SK-N-SH treated with all-trans-retinoic acid at 6 μM for 48 hours (cell line): ENCODE data around the gene GEMIN5.

Experiments used
- ATAC-seq: fragments of 200-7000 bp; cut with Tn5 transposase; 3 replicates; pipeline ENCODE4 v1.9.1; 2020; ENCODE audit warnings: mild to moderate bottlenecking, moderate library complexity
- ARNTL ChIP-seq: fragments of 450-650 bp; formaldehyde crosslinking; IDR thresholded peaks from 2 replicates; pipeline ENCODE4 v1.5.0; 2020; ENCODE audit warnings: low read depth, mild to moderate bottlenecking, moderate library complexity, borderline replicate concordance
- BACH2 ChIP-seq: fragments of 250-450 bp; sonication (Bioruptor Pico); IDR thresholded peaks from 2 replicates; pipeline ENCODE4 v1.9.0; 2021; ENCODE audit warnings: mild to moderate bottlenecking, borderline replicate concordance
- CREB5 ChIP-seq: fragments of 250-450 bp; sonication (Bioruptor Pico); IDR thresholded peaks from 2 replicates; pipeline ENCODE4 v1.5.1; 2020; ENCODE audit warnings: low read depth, mild to moderate bottlenecking, moderate library complexity
- CSDC2 ChIP-seq: fragments of 250-450 bp; sonication (Bioruptor Pico); IDR thresholded peaks from 2 replicates; pipeline ENCODE4 v1.5.0; 2020; ENCODE audit warnings: mild to moderate bottlenecking, moderate library complexity
- CSRNP3 ChIP-seq: fragments of 250-450 bp; sonication (Bioruptor Pico); IDR thresholded peaks from 2 replicates; pipeline ENCODE4 v1.5.1; 2021; ENCODE audit warnings: mild to moderate bottlenecking, moderate library complexity
- ESRRG ChIP-seq: fragments of 250-450 bp; sonication (Bioruptor Pico); IDR thresholded peaks from 2 replicates; pipeline ENCODE4 v1.6.1; 2021; ENCODE audit warnings: mild to moderate bottlenecking
- GLIS3 ChIP-seq: fragments of 250-450 bp; sonication (Bioruptor Pico); IDR thresholded peaks from 2 replicates; pipeline ENCODE4 v1.5.0; 2020; ENCODE audit warnings: mild to moderate bottlenecking, moderate library complexity
- ISL1 ChIP-seq: fragments of 250-450 bp; sonication (Bioruptor Pico); IDR thresholded peaks from 2 replicates; pipeline ENCODE4 v2.1.2; 2022; ENCODE audit warnings: mild to moderate bottlenecking, moderate library complexity
- OSR1 ChIP-seq: fragments of 250-450 bp; sonication (Bioruptor Pico); IDR thresholded peaks from 2 replicates; pipeline ENCODE4 v1.8.0; 2022; ENCODE audit warnings: moderate library complexity, mild to moderate bottlenecking, inconsistent platforms
- PATZ1 ChIP-seq: fragments of 250-450 bp; sonication (Bioruptor Pico); IDR thresholded peaks from 2 replicates; pipeline ENCODE4 v1.8.0; 2020; ENCODE audit warnings: mild to moderate bottlenecking, moderate library complexity, borderline replicate concordance
- POU6F1 ChIP-seq: fragments of 250-450 bp; sonication (Bioruptor Pico); IDR thresholded peaks from 2 replicates; pipeline ENCODE4 v1.8.0; 2021; ENCODE audit warnings: low read depth, mild to moderate bottlenecking, moderate library complexity, borderline replicate concordance
- PPARA ChIP-seq: fragments of 250-450 bp; sonication (Bioruptor Pico); IDR thresholded peaks from 2 replicates; pipeline ENCODE4 v1.5.0; 2020; ENCODE audit warnings: mild to moderate bottlenecking, borderline replicate concordance
- RARB ChIP-seq: fragments of 250-450 bp; sonication (Bioruptor Pico); IDR thresholded peaks from 2 replicates; pipeline ENCODE4 v1.8.0; 2021; ENCODE audit warnings: mild to moderate bottlenecking, moderate library complexity
- SNAI2 ChIP-seq: fragments of 250-450 bp; sonication (Bioruptor Pico); IDR thresholded peaks from 2 replicates; pipeline ENCODE4 v1.5.0; 2020; ENCODE audit warnings: mild to moderate bottlenecking, moderate library complexity
- TCF4 ChIP-seq: fragments of 250-450 bp; sonication (Bioruptor Pico); IDR thresholded peaks from 2 replicates; pipeline ENCODE4 v1.8.0; 2021; ENCODE audit warnings: mild to moderate bottlenecking, moderate library complexity, borderline replicate concordance
- TOX ChIP-seq: fragments of 250-450 bp; sonication (Bioruptor Pico); IDR thresholded peaks from 2 replicates; pipeline ENCODE4 v1.8.0; 2021; ENCODE audit warnings: mild to moderate bottlenecking, moderate library complexity, borderline replicate concordance
- TSHZ2 ChIP-seq: fragments of 250-450 bp; sonication (Bioruptor Pico); IDR thresholded peaks from 2 replicates; pipeline ENCODE4 v1.5.0; 2020; ENCODE audit warnings: mild to moderate bottlenecking, moderate library complexity
- ZC3H10 ChIP-seq: fragments of 250-450 bp; sonication (Bioruptor Pico); IDR thresholded peaks from 2 replicates; pipeline ENCODE4 v1.5.1; 2021; ENCODE audit warnings: mild to moderate bottlenecking, moderate library complexity
- ZFP3 ChIP-seq: fragments of 250-450 bp; sonication (Bioruptor Pico); IDR thresholded peaks from 2 replicates; pipeline ENCODE4 v1.5.0; 2020; ENCODE audit warnings: mild to moderate bottlenecking, moderate library complexity
- ZFP30 ChIP-seq: fragments of 450-650 bp; formaldehyde crosslinking; IDR thresholded peaks from 2 replicates; pipeline ENCODE4 v1.5.0; 2022; ENCODE audit warnings: mild to moderate bottlenecking, moderate library complexity
- ZNF565 ChIP-seq: fragments of 450-650 bp; formaldehyde crosslinking; conservative IDR thresholded peaks from 2 replicates; pipeline ENCODE4 v1.5.0; 2020; ENCODE audit warnings: low read depth, mild to moderate bottlenecking, moderate library complexity
- ZNF70 ChIP-seq: fragments of 450-650 bp; formaldehyde crosslinking; IDR thresholded peaks from 2 replicates; pipeline ENCODE4 v1.5.0; 2020; ENCODE audit warnings: mild to moderate bottlenecking, moderate library complexity
- ZNF8 ChIP-seq: fragments of 450-650 bp; formaldehyde crosslinking; IDR thresholded peaks from 2 replicates; pipeline ENCODE4 v1.5.0; 2020; ENCODE audit warnings: mild to moderate bottlenecking, moderate library complexity

GEMIN5 gene

GRCh38 chr5:154863291-154864080 is 74.5 kb downstream of the GEMIN5 start:
- TF ChIP-seq GLIS3 (CRISPR knock-in tag) (no peak), ZNF565 (no peak), TCF4 (no peak), CSDC2 (no peak), CSRNP3 (CRISPR knock-in tag) (no peak), POU6F1 (CRISPR knock-in tag) (no peak), ESRRG (CRISPR knock-in tag) (no peak), PPARA (CRISPR knock-in tag) (no peak), ZNF70 (CRISPR knock-in tag) (no peak), OSR1 (no peak), TOX (CRISPR knock-in tag) (no peak), TSHZ2 (CRISPR knock-in tag) (no peak), RARB (CRISPR knock-in tag) (no peak)
- no peak for ATAC-seq

GRCh38 chr5:154862766-154863165 is 75.2 kb downstream of the GEMIN5 start:
- TF ChIP-seq SNAI2 (no peak), ZNF70 (CRISPR knock-in tag) (no peak), OSR1 (no peak), TOX (CRISPR knock-in tag) (no peak), ZC3H10 (CRISPR knock-in tag) (no peak), GLIS3 (CRISPR knock-in tag) (no peak), RARB (CRISPR knock-in tag) (no peak), CSRNP3 (CRISPR knock-in tag) (no peak), ISL1 (no peak), PPARA (CRISPR knock-in tag) (no peak), BACH2 (no peak), ZFP30 (CRISPR knock-in tag) (no peak), PATZ1 (CRISPR knock-in tag) (no peak), ZNF8 (no peak), ZFP3 (CRISPR knock-in tag) (no peak), ARNTL (CRISPR knock-in tag) (no peak), TCF4 (no peak), CSDC2 (no peak), ESRRG (CRISPR knock-in tag) (no peak), CREB5 (CRISPR knock-in tag) (no peak)
- ATAC-seq, result no peak
